VCaP (cell line): ENCODE data around the gene ZNF521.
"Not testable (repeated sequence)": the region's sequence is repeated elsewhere in the genome, so short reads cannot be mapped to it uniquely, and the experiment has no call there.

ENCODE experiments used
- H3K27ac ChIP-seq: fragments of 450-650 bp; 2 replicates; pipeline ENCODE4 v1.5.1; 2017
- CTCF ChIP-seq: fragments of 450-650 bp; conservative IDR thresholded peaks from 2 replicates; pipeline ENCODE4 v1.5.1; 2017; ENCODE audit warnings: mild to moderate bottlenecking, moderate library complexity

Gene ZNF521

DNA sequence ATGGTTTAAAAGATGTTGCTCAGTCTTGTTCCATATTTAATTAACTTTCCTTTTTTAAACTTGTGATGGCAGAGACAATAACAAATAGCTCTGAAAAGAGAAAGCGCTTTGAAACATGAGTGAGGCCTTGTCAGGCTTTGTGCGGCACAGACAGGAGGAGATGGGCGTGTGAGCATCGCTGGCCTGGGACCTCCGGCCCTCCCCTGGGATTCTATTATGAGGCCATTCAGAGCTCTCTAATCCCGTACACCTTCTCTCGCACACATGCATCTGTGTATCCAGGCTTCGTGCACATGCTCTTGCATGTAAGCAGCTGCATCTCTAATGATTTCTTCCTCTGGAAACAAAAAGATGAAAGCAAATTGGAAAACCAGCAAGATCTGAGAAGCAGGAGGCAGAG is 313.7 kb downstream of the ZNF521 start:
- H3K27ac ChIP-seq: no peak overlapping the region
- no peak for TF ChIP-seq CTCF

GRCh38 chr18:25033747-25034471 is 318.1 kb downstream of the ZNF521 start:
- no peak overlapping the region for H3K27ac ChIP-seq
- TF ChIP-seq CTCF: no peak

GRCh38 chr18:25033175-25033574 is 318.8 kb downstream of the ZNF521 start:
- H3K27ac ChIP-seq: not testable (repeated sequence)

GRCh38 chr18:25029802-25030201 is 322.2 kb downstream of the ZNF521 start:
- TF ChIP-seq CTCF: no peak
- no peak overlapping the region for H3K27ac ChIP-seq

DNA sequence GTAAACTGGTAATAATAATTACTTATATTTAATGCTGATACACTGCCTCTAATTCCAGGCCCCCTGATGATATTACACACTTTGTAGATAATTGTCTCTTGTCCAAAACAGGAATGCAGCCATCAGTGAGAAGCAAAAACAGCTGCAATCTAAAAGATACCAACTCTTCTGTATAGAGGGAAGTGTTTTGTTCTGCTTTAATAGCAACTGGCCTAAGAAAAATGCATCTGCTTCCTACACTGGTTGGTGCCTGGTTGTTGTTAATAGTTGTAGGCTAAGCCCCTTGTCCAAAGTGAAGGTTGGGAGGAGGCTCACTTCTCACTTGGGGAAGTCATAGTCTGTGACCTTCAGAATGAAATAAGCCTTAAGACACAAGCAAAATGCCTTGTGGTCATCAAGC is 332.0 kb downstream of the ZNF521 start:
- TF ChIP-seq CTCF: no peak
- no peak overlapping the region for H3K27ac ChIP-seq

GRCh38 chr18:25019086-25019860 is 332.7 kb downstream of the ZNF521 start:
- H3K27ac ChIP-seq: no peak overlapping the region
- no peak for TF ChIP-seq CTCF

GRCh38 chr18:25016666-25017065 is 335.3 kb downstream of the ZNF521 start:
- no peak for TF ChIP-seq CTCF
- H3K27ac ChIP-seq: no peak overlapping the region

DNA sequence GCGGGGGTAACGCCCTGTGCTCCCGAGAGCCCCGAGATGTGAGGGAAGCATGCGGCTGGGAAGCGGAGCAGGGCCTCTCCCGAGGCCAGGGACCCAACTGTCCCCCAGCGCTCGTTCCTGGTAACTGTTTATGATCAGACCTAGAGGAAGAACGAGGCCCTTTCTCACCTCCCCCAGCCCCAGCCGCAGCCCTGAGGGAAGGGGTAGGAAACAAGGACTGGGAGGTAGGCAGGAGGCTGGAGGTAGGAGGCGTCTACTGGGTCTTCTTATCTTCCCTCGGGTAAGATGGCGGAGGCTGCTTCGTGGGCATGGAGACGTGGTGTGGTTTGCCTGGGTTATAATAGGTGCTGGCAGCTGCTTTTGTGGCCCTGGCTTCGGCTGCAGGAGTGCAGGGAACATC is 335.8 kb downstream of the ZNF521 start:
- H3K27ac ChIP-seq: no peak overlapping the region
- TF ChIP-seq CTCF: no peak
